Measurements from ENCODE around the gene PPP1R3F. TPM values are rescaled to one million over a fixed set of nuclear protein-coding genes. Genes with fewer than 3 reads are reported as not detected.

The PPP1R3F gene
- total and polyA plus RNA-seq, 4 donors = 0.78 to 1.7 (median 1.4) TPM

DNA sequence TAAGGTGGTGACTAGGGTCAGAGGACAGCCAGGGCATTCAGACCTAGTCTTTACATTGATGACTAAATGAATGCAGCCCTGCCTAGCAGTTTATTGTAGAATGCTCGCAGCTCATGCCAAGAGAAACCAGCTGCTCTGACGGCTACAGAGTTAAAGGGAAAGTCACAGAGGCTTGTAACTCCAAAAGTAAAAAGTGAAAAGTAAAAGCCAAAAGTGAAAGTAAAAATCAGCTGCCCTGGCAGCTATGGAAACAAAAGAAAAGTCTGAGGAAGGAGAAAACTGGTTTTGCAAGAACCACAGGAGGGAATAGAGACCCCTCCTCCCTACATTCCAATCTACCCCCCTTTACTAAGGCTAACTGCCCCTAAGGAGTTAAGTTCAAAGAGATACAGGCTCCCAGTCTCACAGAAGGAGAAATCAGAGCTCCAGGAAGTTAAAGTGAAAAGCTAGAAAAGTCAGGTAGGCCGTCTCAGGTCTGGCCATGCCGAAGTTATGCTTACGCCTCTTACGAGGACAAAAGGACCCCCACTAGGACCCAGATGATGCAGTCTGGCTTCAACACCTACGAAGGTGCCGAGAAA is 39.9 kb downstream of the PPP1R3F start:
- peak overlapping the region; percentile 44 to 61 for H3K27ac ChIP-seq (ENCODE audit: low read depth in 1 of 2, low read length in 2 of 2)
- no peaks in the 10 kb centered on the region for H3K9me3 ChIP-seq (ENCODE audit: control insufficient read depth in 4 of 4, low read length in 3 of 4)
- peaks cover 0 to 12% (median 7%) of the 10 kb centered on the region in 4 donors for H3K4me1 ChIP-seq (ENCODE audit: control insufficient read depth in 4 of 4, insufficient read depth in 4 of 4, low read length in 3 of 4)
- no peak for TF ChIP-seq HNF4G (IDR thresholded peaks at IDR 0.05)
- no peak for TF ChIP-seq RAD21 (IDR thresholded peaks at IDR 0.05)
- no peak for TF ChIP-seq YY1 (IDR thresholded peaks at IDR 0.05)
- TF ChIP-seq, protein P1, sequence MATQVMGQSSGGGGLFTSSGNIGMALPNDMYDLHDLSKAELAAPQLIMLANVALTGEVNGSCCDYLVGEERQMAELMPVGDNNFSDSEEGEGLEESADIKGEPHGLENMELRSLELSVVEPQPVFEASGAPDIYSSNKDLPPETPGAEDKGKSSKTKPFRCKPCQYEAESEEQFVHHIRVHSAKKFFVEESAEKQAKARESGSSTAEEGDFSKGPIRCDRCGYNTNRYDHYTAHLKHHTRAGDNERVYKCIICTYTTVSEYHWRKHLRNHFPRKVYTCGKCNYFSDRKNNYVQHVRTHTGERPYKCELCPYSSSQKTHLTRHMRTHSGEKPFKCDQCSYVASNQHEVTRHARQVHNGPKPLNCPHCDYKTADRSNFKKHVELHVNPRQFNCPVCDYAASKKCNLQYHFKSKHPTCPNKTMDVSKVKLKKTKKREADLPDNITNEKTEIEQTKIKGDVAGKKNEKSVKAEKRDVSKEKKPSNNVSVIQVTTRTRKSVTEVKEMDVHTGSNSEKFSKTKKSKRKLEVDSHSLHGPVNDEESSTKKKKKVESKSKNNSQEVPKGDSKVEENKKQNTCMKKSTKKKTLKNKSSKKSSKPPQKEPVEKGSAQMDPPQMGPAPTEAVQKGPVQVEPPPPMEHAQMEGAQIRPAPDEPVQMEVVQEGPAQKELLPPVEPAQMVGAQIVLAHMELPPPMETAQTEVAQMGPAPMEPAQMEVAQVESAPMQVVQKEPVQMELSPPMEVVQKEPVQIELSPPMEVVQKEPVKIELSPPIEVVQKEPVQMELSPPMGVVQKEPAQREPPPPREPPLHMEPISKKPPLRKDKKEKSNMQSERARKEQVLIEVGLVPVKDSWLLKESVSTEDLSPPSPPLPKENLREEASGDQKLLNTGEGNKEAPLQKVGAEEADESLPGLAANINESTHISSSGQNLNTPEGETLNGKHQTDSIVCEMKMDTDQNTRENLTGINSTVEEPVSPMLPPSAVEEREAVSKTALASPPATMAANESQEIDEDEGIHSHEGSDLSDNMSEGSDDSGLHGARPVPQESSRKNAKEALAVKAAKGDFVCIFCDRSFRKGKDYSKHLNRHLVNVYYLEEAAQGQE (IDR thresholded peaks at IDR 0.05) = no peak
- TF ChIP-seq RXRA (IDR thresholded peaks at IDR 0.05) = no peak
- TF ChIP-seq, protein P2, sequence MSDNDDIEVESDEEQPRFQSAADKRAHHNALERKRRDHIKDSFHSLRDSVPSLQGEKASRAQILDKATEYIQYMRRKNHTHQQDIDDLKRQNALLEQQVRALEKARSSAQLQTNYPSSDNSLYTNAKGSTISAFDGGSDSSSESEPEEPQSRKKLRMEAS (IDR thresholded peaks at IDR 0.05) = no peak
- TF ChIP-seq EGR1 (IDR thresholded peaks at IDR 0.05; ENCODE audit: low read depth in 2 of 2) = no peak
- TF ChIP-seq TAF1 (conservative IDR thresholded peaks at IDR 0.05) = no peak
- no peak for TF ChIP-seq HNF4A (conservative IDR thresholded peaks at IDR 0.05)
- TF ChIP-seq, protein P3, sequence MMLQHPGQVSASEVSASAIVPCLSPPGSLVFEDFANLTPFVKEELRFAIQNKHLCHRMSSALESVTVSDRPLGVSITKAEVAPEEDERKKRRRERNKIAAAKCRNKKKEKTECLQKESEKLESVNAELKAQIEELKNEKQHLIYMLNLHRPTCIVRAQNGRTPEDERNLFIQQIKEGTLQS (IDR thresholded peaks at IDR 0.05) = no peak
- no peak for TF ChIP-seq SP1 (IDR thresholded peaks at IDR 0.05)
- no peak for TF ChIP-seq FOXA1 (IDR thresholded peaks at IDR 0.05)
- TF ChIP-seq NR2F2 (IDR thresholded peaks at IDR 0.05) = no peak
- TF ChIP-seq, protein P4, sequence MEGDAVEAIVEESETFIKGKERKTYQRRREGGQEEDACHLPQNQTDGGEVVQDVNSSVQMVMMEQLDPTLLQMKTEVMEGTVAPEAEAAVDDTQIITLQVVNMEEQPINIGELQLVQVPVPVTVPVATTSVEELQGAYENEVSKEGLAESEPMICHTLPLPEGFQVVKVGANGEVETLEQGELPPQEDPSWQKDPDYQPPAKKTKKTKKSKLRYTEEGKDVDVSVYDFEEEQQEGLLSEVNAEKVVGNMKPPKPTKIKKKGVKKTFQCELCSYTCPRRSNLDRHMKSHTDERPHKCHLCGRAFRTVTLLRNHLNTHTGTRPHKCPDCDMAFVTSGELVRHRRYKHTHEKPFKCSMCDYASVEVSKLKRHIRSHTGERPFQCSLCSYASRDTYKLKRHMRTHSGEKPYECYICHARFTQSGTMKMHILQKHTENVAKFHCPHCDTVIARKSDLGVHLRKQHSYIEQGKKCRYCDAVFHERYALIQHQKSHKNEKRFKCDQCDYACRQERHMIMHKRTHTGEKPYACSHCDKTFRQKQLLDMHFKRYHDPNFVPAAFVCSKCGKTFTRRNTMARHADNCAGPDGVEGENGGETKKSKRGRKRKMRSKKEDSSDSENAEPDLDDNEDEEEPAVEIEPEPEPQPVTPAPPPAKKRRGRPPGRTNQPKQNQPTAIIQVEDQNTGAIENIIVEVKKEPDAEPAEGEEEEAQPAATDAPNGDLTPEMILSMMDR (IDR thresholded peaks at IDR 0.05; ENCODE audit: low read depth, low read length, missing input control) = no peak
- TF ChIP-seq JUND (IDR thresholded peaks at IDR 0.05) = no peak
- TF ChIP-seq, protein P5, sequence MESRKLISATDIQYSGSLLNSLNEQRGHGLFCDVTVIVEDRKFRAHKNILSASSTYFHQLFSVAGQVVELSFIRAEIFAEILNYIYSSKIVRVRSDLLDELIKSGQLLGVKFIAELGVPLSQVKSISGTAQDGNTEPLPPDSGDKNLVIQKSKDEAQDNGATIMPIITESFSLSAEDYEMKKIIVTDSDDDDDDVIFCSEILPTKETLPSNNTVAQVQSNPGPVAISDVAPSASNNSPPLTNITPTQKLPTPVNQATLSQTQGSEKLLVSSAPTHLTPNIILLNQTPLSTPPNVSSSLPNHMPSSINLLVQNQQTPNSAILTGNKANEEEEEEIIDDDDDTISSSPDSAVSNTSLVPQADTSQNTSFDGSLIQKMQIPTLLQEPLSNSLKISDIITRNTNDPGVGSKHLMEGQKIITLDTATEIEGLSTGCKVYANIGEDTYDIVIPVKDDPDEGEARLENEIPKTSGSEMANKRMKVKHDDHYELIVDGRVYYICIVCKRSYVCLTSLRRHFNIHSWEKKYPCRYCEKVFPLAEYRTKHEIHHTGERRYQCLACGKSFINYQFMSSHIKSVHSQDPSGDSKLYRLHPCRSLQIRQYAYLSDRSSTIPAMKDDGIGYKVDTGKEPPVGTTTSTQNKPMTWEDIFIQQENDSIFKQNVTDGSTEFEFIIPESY (IDR thresholded peaks at IDR 0.05) = no peak
- no peak for TF ChIP-seq GABPA (IDR thresholded peaks at IDR 0.05 in 1 of 2, conservative IDR thresholded peaks at IDR 0.05 in 1 of 2)
- no peak for DNase-seq (ENCODE audit: low spot score)
- no peaks in the 10 kb centered on the region for H3K27me3 ChIP-seq (ENCODE audit: control insufficient read depth in 4 of 4, insufficient read depth in 4 of 4, low read length in 3 of 4)
- peak overlapping the region; percentile 53 to 78 for H3K9ac ChIP-seq (ENCODE audit: low read depth in 1 of 2, low read length in 2 of 2)
- 18% methylated on average over 8 of the region's 8 CpGs for WGBS
- H3K36me3 ChIP-seq (ENCODE audit: control insufficient read depth in 4 of 4, insufficient read depth in 3 of 4, low read depth in 1 of 4, low read length in 3 of 4) = no peaks in the 10 kb centered on the region
- H3K4me3 ChIP-seq (ENCODE audit: low read depth in 1 of 3, low read length in 3 of 3) = peak overlapping the region; percentile 28 to 42 (median 41)

All from liver (tissue), 9 donors.